Activated T-cell treated with anti-CD3 and anti-CD28 coated beads, Interleukin-2, amount 50 U/mL, for 48 hours (primary cell): Measurements from ENCODE around the gene AOPEP.
A peak's percentile ranks its signal among the peaks of the same experiment; 100 is the strongest.

Experiments
- DNase-seq, 2 experiments: peaks; one replicate each; pipeline ENCODE4 v3.0.0-alpha.2; 2020

Gene AOPEP

GRCh38 chr9:95130484-95130883 lies 404.0 kb downstream of the AOPEP start:
- DNase-seq = no peak

GRCh38 chr9:95131023-95131943 lies 404.8 kb downstream of the AOPEP start:
- peak; percentile 61 to 67 for DNase-seq

- DNase-seq = no peak
Observed at GRCh38 chr9:95132366-95133324, 406.1 kb downstream of the AOPEP start.

GRCh38 chr9:95133325-95133705 lies 406.8 kb downstream of the AOPEP start:
- no peak for DNase-seq

- no peak for DNase-seq
Observed at GRCh38 chr9:95134457-95134881, 408.0 kb downstream of the AOPEP start.

- DNase-seq = no peak
Observed at GRCh38 chr9:95135756-95136155, 409.3 kb downstream of the AOPEP start.
